H7 (cell line): ENCODE measurements around the gene PTPRT. TPM values are rescaled to one million over a fixed set of nuclear protein-coding genes. Genes with fewer than 3 reads are reported as not detected.

Source experiments
- DNase-seq: peaks from one replicate; pipeline ENCODE4 v3.0.0; 2012
- H3K27me3 ChIP-seq: 2 replicates; pipeline ENCODE4 v1.6.0; 2011; ENCODE audit warnings: mild to moderate bottlenecking, low read length; ENCODE audit not compliant: control insufficient read depth, insufficient read depth
- H3K36me3 ChIP-seq: replicated peaks from 2 replicates; pipeline ENCODE4 v1.5.1; 2011; ENCODE audit warnings: low read length; ENCODE audit not compliant: control insufficient read depth, insufficient read depth
- H3K4me3 ChIP-seq: 2 replicates; pipeline ENCODE4 v1.5.1; 2011; ENCODE audit warnings: low read depth, mild to moderate bottlenecking, control low read depth, low read length, moderate library complexity; ENCODE audit not compliant: insufficient read depth
- total RNA-seq: library from RNA; depleted of rRNA; stranded (reverse); fragments of >200 nt; shearing (Covaris generic); gene quantifications from 2 replicates; pipeline ENCODE4 v1.2.3, GENCODE V29; 2014

Gene PTPRT
- total RNA-seq, 1 experiment from 2014 or later = 0.07 TPM

- DNase-seq = no peak
- Histone ChIP-seq H3K27me3 (no peaks in the 10 kb centered on the region), H3K4me3 (no peak overlapping the region), H3K36me3 (no peaks in the 10 kb centered on the region)
Measured at GRCh38 chr20:42366626-42367025, 823.1 kb downstream of the PTPRT start.

- no peak for DNase-seq
- Histone ChIP-seq H3K27me3 (no peaks in the 10 kb centered on the region), H3K4me3 (no peak overlapping the region), H3K36me3 (no peaks in the 10 kb centered on the region)
Measured at GRCh38 chr20:42364446-42364845, 825.3 kb downstream of the PTPRT start.

GRCh38 chr20:42361402-42361970 lies 828.2 kb downstream of the PTPRT start:
- Histone ChIP-seq H3K4me3 (no peak overlapping the region), H3K36me3 (no peaks in the 10 kb centered on the region), H3K27me3 (no peaks in the 10 kb centered on the region)
- DNase-seq = no peak

- Histone ChIP-seq H3K27me3 (no peaks in the 10 kb centered on the region), H3K36me3 (no peaks in the 10 kb centered on the region), H3K4me3 (no peak overlapping the region)
- no peak for DNase-seq
Measured at GRCh38 chr20:42360621-42361020, 829.1 kb downstream of the PTPRT start.

GRCh38 chr20:42359617-42360016 lies 830.1 kb downstream of the PTPRT start:
- Histone ChIP-seq H3K27me3 (no peaks in the 10 kb centered on the region), H3K4me3 (no peak overlapping the region), H3K36me3 (no peaks in the 10 kb centered on the region)
- no peak for DNase-seq

- Histone ChIP-seq H3K27me3 (no peaks in the 10 kb centered on the region), H3K4me3 (no peak overlapping the region)
- DNase-seq = no peak
Measured at GRCh38 chr20:42352096-42352495, 837.6 kb downstream of the PTPRT start.

GRCh38 chr20:42350521-42350920 lies 839.2 kb downstream of the PTPRT start:
- H3K4me3 ChIP-seq = no peak overlapping the region
- no peaks in the 10 kb centered on the region for H3K36me3 ChIP-seq
- DNase-seq = no peak
- H3K27me3 ChIP-seq = no peaks in the 10 kb centered on the region

More at GRCh38 chr20:42352096-42352495, 837.6 kb downstream of the PTPRT start:
- no peaks in the 10 kb centered on the region for H3K36me3 ChIP-seq

GRCh38 chr20:42346189-42347170 lies 843.2 kb downstream of the PTPRT start:
- Histone ChIP-seq H3K36me3 (no peaks in the 10 kb centered on the region), H3K4me3 (no peak overlapping the region)
- DNase-seq = no peak

GRCh38 chr20:42341654-42342053 lies 848.1 kb downstream of the PTPRT start:
- Histone ChIP-seq H3K36me3 (no peaks in the 10 kb centered on the region), H3K27me3 (no peaks in the 10 kb centered on the region), H3K4me3 (no peak overlapping the region)
- DNase-seq = no peak

More at GRCh38 chr20:42346189-42347170, 843.2 kb downstream of the PTPRT start:
- H3K27me3 ChIP-seq = no peaks in the 10 kb centered on the region

GRCh38 chr20:42340368-42340767 lies 849.3 kb downstream of the PTPRT start:
- no peaks in the 10 kb centered on the region for H3K36me3 ChIP-seq
- no peaks in the 10 kb centered on the region for H3K27me3 ChIP-seq
- no peak overlapping the region for H3K4me3 ChIP-seq
- DNase-seq = no peak

GRCh38 chr20:42338294-42339201 lies 851.2 kb downstream of the PTPRT start:
- Histone ChIP-seq H3K27me3 (no peaks in the 10 kb centered on the region), H3K4me3 (no peak overlapping the region), H3K36me3 (no peaks in the 10 kb centered on the region)
- DNase-seq = no peak

GRCh38 chr20:42336576-42336975 lies 853.1 kb downstream of the PTPRT start:
- Histone ChIP-seq H3K27me3 (no peaks in the 10 kb centered on the region), H3K36me3 (no peaks in the 10 kb centered on the region), H3K4me3 (no peak overlapping the region)
- DNase-seq = no peak

GRCh38 chr20:42319252-42320013 lies 870.3 kb downstream of the PTPRT start:
- no peak for DNase-seq
- H3K36me3 ChIP-seq = no peaks in the 10 kb centered on the region
- H3K4me3 ChIP-seq = no peak overlapping the region
- H3K27me3 ChIP-seq = no peaks in the 10 kb centered on the region

- Histone ChIP-seq H3K27me3 (no peaks in the 10 kb centered on the region), H3K4me3 (no peak overlapping the region), H3K36me3 (no peaks in the 10 kb centered on the region)
- DNase-seq = no peak
Measured at GRCh38 chr20:42313704-42314103, 876.0 kb downstream of the PTPRT start.
